Astrocyte (in vitro differentiated cells and primary cell): ENCODE measurements around the gene MAB21L1.

ENCODE experiments used
- EZH2 ChIP-seq: IDR thresholded peaks from 2 replicates; pipeline ENCODE4 v1.6.1; 2012; ENCODE audit warnings: mild to moderate bottlenecking, low read length, inconsistent platforms; ENCODE audit not compliant: insufficient read depth
- TF ChIP-seq, protein P1 (sequence below): IDR thresholded peaks from 2 replicates; pipeline ENCODE4 v1.5.1; 2011; ENCODE audit warnings: low read depth, mild to moderate bottlenecking, inconsistent platforms, low read length, moderate library complexity; ENCODE audit not compliant: insufficient read depth

DNA sequence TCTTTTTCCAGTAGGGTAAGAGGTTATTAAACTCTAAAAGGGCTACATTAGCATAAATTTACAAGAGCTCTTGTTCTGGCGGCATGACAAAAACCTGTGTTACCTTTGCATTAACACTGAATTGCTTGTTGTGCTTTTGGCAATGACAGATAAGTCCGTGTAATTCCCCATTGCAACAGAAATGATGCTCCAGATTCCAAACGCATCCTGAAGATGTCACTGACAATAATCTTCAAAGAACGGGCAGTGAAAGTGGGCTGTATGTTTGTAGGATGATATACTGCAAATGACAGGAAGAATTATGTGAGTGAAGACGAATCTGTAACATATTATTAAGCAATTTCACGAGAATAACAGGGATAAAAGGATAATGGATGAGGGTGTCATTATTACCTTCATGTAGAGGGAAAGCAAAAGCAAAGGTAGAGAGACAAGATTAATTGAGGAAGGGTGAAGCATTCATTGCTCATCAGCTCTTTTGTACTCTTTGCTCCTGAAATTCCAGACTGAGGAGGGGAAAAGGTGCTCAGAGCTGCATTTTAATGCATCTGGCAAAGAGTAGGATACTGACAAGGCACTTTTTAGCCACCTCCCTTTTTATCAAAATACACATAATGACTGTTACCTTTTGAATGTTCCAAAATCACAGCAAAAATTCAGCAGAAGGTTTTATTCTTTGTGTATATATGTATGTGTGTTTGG, 38.5 kb upstream of the MAB21L1 start:
- TF ChIP-seq, protein P1, sequence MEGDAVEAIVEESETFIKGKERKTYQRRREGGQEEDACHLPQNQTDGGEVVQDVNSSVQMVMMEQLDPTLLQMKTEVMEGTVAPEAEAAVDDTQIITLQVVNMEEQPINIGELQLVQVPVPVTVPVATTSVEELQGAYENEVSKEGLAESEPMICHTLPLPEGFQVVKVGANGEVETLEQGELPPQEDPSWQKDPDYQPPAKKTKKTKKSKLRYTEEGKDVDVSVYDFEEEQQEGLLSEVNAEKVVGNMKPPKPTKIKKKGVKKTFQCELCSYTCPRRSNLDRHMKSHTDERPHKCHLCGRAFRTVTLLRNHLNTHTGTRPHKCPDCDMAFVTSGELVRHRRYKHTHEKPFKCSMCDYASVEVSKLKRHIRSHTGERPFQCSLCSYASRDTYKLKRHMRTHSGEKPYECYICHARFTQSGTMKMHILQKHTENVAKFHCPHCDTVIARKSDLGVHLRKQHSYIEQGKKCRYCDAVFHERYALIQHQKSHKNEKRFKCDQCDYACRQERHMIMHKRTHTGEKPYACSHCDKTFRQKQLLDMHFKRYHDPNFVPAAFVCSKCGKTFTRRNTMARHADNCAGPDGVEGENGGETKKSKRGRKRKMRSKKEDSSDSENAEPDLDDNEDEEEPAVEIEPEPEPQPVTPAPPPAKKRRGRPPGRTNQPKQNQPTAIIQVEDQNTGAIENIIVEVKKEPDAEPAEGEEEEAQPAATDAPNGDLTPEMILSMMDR, result no peak
- no peak for TF ChIP-seq EZH2
